Gastrocnemius medialis (tissue), 4 donors: ENCODE data around the gene LMTK3.

ENCODE experiments used
- CTCF ChIP-seq, 5 experiments: fragments of 450-650 bp in 3 of 5; fragments of 200-600 bp in 2 of 5; sonication (generic) in 2 of 5; IDR thresholded peaks in 4 of 5; conservative IDR thresholded peaks in 1 of 5; 1 replicate in 4 of 5; 2 replicates in 1 of 5; pipeline ENCODE4 v1.5.1; 2016 to 2019; ENCODE audit warnings: antibody characterized with exemption in 5 of 5, mild to moderate bottlenecking in 3 of 5, moderate library complexity in 3 of 5
- POLR2A ChIP-seq, 2 donors: fragments of 450-650 bp; IDR thresholded peaks; one replicate each; pipeline ENCODE4 v1.6.1; 2017; ENCODE audit warnings: antibody characterized with exemption in 2 of 2, mild to moderate bottlenecking in 2 of 2, moderate library complexity in 2 of 2

- no peak for TF ChIP-seq CTCF (IDR thresholded peaks at IDR 0.05 in 4 of 5, conservative IDR thresholded peaks at IDR 0.05 in 1 of 5)
- TF ChIP-seq POLR2A (IDR thresholded peaks at IDR 0.05): no peak
Measured at GRCh38 chr19:48561412-48561811, 49.8 kb upstream of the LMTK3 start.
